SK-N-SH (cell line): ENCODE data around the gene AEBP2. TPM values are rescaled to one million over a fixed set of nuclear protein-coding genes. Genes with fewer than 3 reads are reported as not detected.

Experiments used
- CTCF ChIA-PET: fragments of 300-600, 350-600 bp; formaldehyde crosslinking; extraction: SDS; loops from one replicate; lab custom pipeline; 2021; lab: Yijun Ruan, JAX
- POLR2A ChIA-PET: fragments of 350-600 bp; sonication (Branson Sonifier 250); formaldehyde crosslinking; extraction: SDS; loops from one replicate; lab custom pipeline; 2020; ENCODE audit warnings: antibody characterized with exemption, inconsistent platforms; lab: Yijun Ruan, JAX
- DNase-seq: peaks from one replicate; pipeline ENCODE4 v3.0.0; 2012
- H2AFZ ChIP-seq: fragments of 200-600 bp; sonication (generic); 2 replicates; pipeline ENCODE4 v1.8.1; 2016; ENCODE audit warnings: antibody characterized with exemption, mild to moderate bottlenecking, low read depth
- H3F3A ChIP-seq: fragments of 200-600 bp; sonication (generic); replicated peaks from 2 replicates; pipeline ENCODE3; 2016; ENCODE audit warnings: antibody characterized with exemption, mild to moderate bottlenecking; ENCODE audit not compliant: insufficient read depth
- H3K27ac ChIP-seq, 2 experiments: fragments of 200-500 bp in 1 of 2; fragments of 200-600 bp in 1 of 2; sonication (Bioruptor generic) in 1 of 2; sonication (generic), shearing (Covaris generic) in 1 of 2; 2 replicates each; pipeline versions ENCODE4 v1.5.1 to v1.6.1; 2014 to 2016; ENCODE audit warnings: low read depth in 2 of 2, inconsistent platforms in 1 of 2, low read length in 1 of 2, mild to moderate bottlenecking in 1 of 2, mixed read lengths in 1 of 2
- H3K27me3 ChIP-seq: fragments of 200-600 bp; sonication (generic), shearing (Covaris generic); 2 replicates; pipeline ENCODE4 v1.6.1; 2016; ENCODE audit warnings: mixed run types; ENCODE audit not compliant: insufficient read depth
- H3K36me3 ChIP-seq, 2 experiments: fragments of 200-500 bp in 1 of 2; fragments of 200-600 bp in 1 of 2; sonication (Bioruptor generic) in 1 of 2; sonication (generic) in 1 of 2; replicated peaks in 1 of 2; 2 replicates each; pipeline versions ENCODE3 to v1.5.1; 2014 to 2016; ENCODE audit warnings: low read length in 1 of 2, mild to moderate bottlenecking in 1 of 2; ENCODE audit not compliant: insufficient read depth in 2 of 2, control insufficient read depth in 1 of 2
- H3K4me1 ChIP-seq, 2 experiments: fragments of 200-500 bp in 1 of 2; fragments of 200-600 bp in 1 of 2; sonication (Bioruptor generic) in 1 of 2; sonication (generic), shearing (Covaris generic) in 1 of 2; 2 replicates each; pipeline versions ENCODE4 v1.5.1 to v1.6.1; 2014 to 2016; ENCODE audit warnings: low read depth in 1 of 2, low read length in 1 of 2, mixed run types in 1 of 2; ENCODE audit not compliant: insufficient read depth in 2 of 2, control insufficient read depth in 1 of 2
- H3K4me2 ChIP-seq: fragments of 200-600 bp; sonication (generic), shearing (Covaris generic); 2 replicates; pipeline ENCODE4 v1.6.1; 2017; ENCODE audit warnings: mixed run types
- H3K4me3 ChIP-seq, 2 experiments: fragments of 200-500 bp in 1 of 2; fragments of 200-600 bp in 1 of 2; sonication (Bioruptor generic) in 1 of 2; sonication (generic), shearing (Covaris generic) in 1 of 2; 2 replicates each; pipeline versions ENCODE4 v1.5.1 to v1.8.1; 2014 to 2016; ENCODE audit warnings: low read depth in 2 of 2, inconsistent platforms in 1 of 2, low read length in 1 of 2, mild to moderate bottlenecking in 1 of 2, mixed read lengths in 1 of 2, moderate library complexity in 1 of 2
- H3K79me2 ChIP-seq: fragments of 200-600 bp; sonication (generic); 2 replicates; pipeline ENCODE4 v1.8.1; 2017; ENCODE audit warnings: mild to moderate bottlenecking; ENCODE audit not compliant: insufficient read depth
- H3K9ac ChIP-seq: fragments of 200-600 bp; sonication (generic); 2 replicates; pipeline ENCODE4 v1.6.1; 2017; ENCODE audit warnings: mixed run types
- H3K9me2 ChIP-seq: fragments of 200-600 bp; sonication (generic); 2 replicates; pipeline ENCODE4 v1.6.1; 2017; ENCODE audit warnings: mixed run types
- H3K9me3 ChIP-seq: fragments of 200-600 bp; sonication (generic); 2 replicates; pipeline ENCODE4 v1.6.1; 2017; ENCODE audit warnings: mixed run types, mild to moderate bottlenecking, moderate library complexity
- H4K20me1 ChIP-seq: fragments of 200-600 bp; sonication (generic); 2 replicates; pipeline ENCODE4 v1.6.1; 2017; ENCODE audit warnings: mild to moderate bottlenecking, mixed run types; ENCODE audit not compliant: insufficient read depth
- CTCF ChIP-seq: fragments of 200-600 bp; sonication (generic); IDR thresholded peaks from 2 replicates; pipeline ENCODE4 v1.6.1; 2017; ENCODE audit warnings: antibody characterized with exemption, mild to moderate bottlenecking, moderate library complexity
- ELF1 ChIP-seq: IDR thresholded peaks from 2 replicates; pipeline ENCODE4 v1.4.0; 2012
- EZH2phosphoT487 ChIP-seq: fragments of 200-600 bp; sonication (generic); IDR thresholded peaks from 2 replicates; pipeline ENCODE4 v1.6.1; 2017; ENCODE audit warnings: low read depth, mixed run types, mild to moderate bottlenecking, antibody characterized with exemption, moderate library complexity, borderline replicate concordance
- FOSL2 ChIP-seq: IDR thresholded peaks from 2 replicates; pipeline ENCODE4 v1.4.0; 2012; ENCODE audit warnings: low read depth, mild to moderate bottlenecking, moderate library complexity, borderline replicate concordance
- FOXJ3 ChIP-seq: sonication (generic); formaldehyde crosslinking; IDR thresholded peaks from 2 replicates; pipeline ENCODE4 v1.5.1; 2020; ENCODE audit warnings: mild to moderate bottlenecking, missing genetic modification reagents
- FOXM1 ChIP-seq: IDR thresholded peaks from 2 replicates; pipeline ENCODE4 v1.4.0; 2012; ENCODE audit warnings: low read depth, mild to moderate bottlenecking
- GABPA ChIP-seq: IDR thresholded peaks from 2 replicates; pipeline ENCODE4 v1.4.0; 2012; ENCODE audit warnings: low read depth, mild to moderate bottlenecking
- GATA2 ChIP-seq: sonication (generic); formaldehyde crosslinking; IDR thresholded peaks from 2 replicates; pipeline ENCODE4 v1.5.0; 2020; ENCODE audit warnings: mild to moderate bottlenecking, missing genetic modification reagents
- JUND ChIP-seq: IDR thresholded peaks from 2 replicates; pipeline ENCODE4 v1.4.0; 2012
- MEF2A ChIP-seq: IDR thresholded peaks from 2 replicates; pipeline ENCODE4 v1.4.0; 2012; ENCODE audit warnings: low read depth, borderline replicate concordance
- NFIC ChIP-seq: IDR thresholded peaks from 2 replicates; pipeline ENCODE4 v1.4.0; 2012; ENCODE audit warnings: borderline replicate concordance
- NRF1 ChIP-seq: IDR thresholded peaks from 2 replicates; pipeline ENCODE4 v1.6.1; 2012; ENCODE audit warnings: low read depth, mild to moderate bottlenecking, low read length
- RCOR1 ChIP-seq: fragments of 150-350 bp; IDR thresholded peaks from 2 replicates; pipeline ENCODE4 v1.6.1; 2017; ENCODE audit warnings: antibody characterized with exemption, low read length
- RFX5 ChIP-seq: IDR thresholded peaks from 2 replicates; pipeline ENCODE4 v1.6.1; 2012; ENCODE audit warnings: mild to moderate bottlenecking, improper control_type of control experiment, low read length
- SMC3 ChIP-seq: IDR thresholded peaks from 2 replicates; pipeline ENCODE4 v1.6.1; 2012; ENCODE audit warnings: low read depth, low read length, improper control_type of control experiment
- YY1 ChIP-seq: IDR thresholded peaks from 2 replicates; pipeline ENCODE4 v1.4.0; 2012; ENCODE audit warnings: low read depth, mild to moderate bottlenecking
- WGBS: methylation state at CpG from one replicate; pipeline ENCODE4 v1.1.6; 2017; ENCODE audit warnings: low lambda C conversion rate; 5-methylcytosine and 5-hydroxymethylcytosine counted together
- polyA plus RNA-seq, 3 experiments: library from polyadenylated mRNA; depleted of rRNA; stranded (reverse); fragments of >200 nt; gene quantifications; 2 replicates each; pipeline ENCODE4 v1.2.3, GENCODE V29; 2012
- TF ChIP-seq, protein P1 (sequence below): IDR thresholded peaks from 2 replicates; pipeline ENCODE4; 2012
- TF ChIP-seq, protein P2 (sequence below): IDR thresholded peaks from 2 replicates; pipeline ENCODE4 v1.4.0; 2012; ENCODE audit warnings: low read depth, borderline replicate concordance
- TF ChIP-seq, protein P3 (sequence below): IDR thresholded peaks from 2 replicates; pipeline ENCODE4 v1.6.1; 2012; ENCODE audit warnings: mild to moderate bottlenecking, low read depth, low read length, moderate library complexity

Gene AEBP2
- polyA plus RNA-seq, 1 of the 3 experiments (the other 2 are of a cell fraction) = 10.4 TPM

- Histone ChIP-seq H3K9me3 (no peaks in the 10 kb centered on the region), H3K36me3 (no peaks in the 10 kb centered on the region), H3K27ac (peak overlapping the region in 1 of 2 experiments; percentile 77; a peak in 2 of 4 replicates), H3K9me2 (no peaks in the 10 kb centered on the region), H3F3A (no peaks in the 10 kb centered on the region), H3K4me2 (no peak overlapping the region), H3K79me2 (no peaks in the 10 kb centered on the region), H3K4me1 (peaks cover 12% of the 10 kb centered on the region in 2 experiments; a peak in 3 of 4 replicates), H3K9ac (no peak overlapping the region), H2AFZ (peak overlapping the region; percentile 91; the same call in 1 of the 2 replicates), H3K4me3 (no peak overlapping the region)
- DNase-seq = no peak
- ChIA-PET POLR2A (no interaction called here), CTCF (interaction anchor here (1.3 kb wide), 1 partner anchor 10 kb away, joined by 4 read pairs; no protein-coding TSS in a partner anchor)
- WGBS = 86% methylated on average over 7 of the region's 7 CpGs
- TF ChIP-seq EZH2phosphoT487 (no peak), FOSL2 (no peak), MEF2A (no peak), NFIC (no peak), FOXJ3 (CRISPR knock-in tag) (no peak), RFX5 (no peak), GABPA (no peak), NRF1 (no peak), JUND (no peak), RCOR1 (no peak), FOXM1 (no peak), YY1 (no peak), SMC3 (no peak), CTCF (no peak), ELF1 (no peak), GATA2 (no peak)
- TF ChIP-seq, protein P1, sequence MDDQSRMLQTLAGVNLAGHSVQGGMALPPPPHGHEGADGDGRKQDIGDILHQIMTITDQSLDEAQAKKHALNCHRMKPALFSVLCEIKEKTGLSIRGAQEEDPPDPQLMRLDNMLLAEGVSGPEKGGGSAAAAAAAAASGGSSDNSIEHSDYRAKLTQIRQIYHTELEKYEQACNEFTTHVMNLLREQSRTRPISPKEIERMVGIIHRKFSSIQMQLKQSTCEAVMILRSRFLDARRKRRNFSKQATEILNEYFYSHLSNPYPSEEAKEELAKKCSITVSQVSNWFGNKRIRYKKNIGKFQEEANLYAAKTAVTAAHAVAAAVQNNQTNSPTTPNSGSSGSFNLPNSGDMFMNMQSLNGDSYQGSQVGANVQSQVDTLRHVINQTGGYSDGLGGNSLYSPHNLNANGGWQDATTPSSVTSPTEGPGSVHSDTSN = no peak
- TF ChIP-seq, protein P2, sequence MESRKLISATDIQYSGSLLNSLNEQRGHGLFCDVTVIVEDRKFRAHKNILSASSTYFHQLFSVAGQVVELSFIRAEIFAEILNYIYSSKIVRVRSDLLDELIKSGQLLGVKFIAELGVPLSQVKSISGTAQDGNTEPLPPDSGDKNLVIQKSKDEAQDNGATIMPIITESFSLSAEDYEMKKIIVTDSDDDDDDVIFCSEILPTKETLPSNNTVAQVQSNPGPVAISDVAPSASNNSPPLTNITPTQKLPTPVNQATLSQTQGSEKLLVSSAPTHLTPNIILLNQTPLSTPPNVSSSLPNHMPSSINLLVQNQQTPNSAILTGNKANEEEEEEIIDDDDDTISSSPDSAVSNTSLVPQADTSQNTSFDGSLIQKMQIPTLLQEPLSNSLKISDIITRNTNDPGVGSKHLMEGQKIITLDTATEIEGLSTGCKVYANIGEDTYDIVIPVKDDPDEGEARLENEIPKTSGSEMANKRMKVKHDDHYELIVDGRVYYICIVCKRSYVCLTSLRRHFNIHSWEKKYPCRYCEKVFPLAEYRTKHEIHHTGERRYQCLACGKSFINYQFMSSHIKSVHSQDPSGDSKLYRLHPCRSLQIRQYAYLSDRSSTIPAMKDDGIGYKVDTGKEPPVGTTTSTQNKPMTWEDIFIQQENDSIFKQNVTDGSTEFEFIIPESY = no peak
- TF ChIP-seq, protein P3, sequence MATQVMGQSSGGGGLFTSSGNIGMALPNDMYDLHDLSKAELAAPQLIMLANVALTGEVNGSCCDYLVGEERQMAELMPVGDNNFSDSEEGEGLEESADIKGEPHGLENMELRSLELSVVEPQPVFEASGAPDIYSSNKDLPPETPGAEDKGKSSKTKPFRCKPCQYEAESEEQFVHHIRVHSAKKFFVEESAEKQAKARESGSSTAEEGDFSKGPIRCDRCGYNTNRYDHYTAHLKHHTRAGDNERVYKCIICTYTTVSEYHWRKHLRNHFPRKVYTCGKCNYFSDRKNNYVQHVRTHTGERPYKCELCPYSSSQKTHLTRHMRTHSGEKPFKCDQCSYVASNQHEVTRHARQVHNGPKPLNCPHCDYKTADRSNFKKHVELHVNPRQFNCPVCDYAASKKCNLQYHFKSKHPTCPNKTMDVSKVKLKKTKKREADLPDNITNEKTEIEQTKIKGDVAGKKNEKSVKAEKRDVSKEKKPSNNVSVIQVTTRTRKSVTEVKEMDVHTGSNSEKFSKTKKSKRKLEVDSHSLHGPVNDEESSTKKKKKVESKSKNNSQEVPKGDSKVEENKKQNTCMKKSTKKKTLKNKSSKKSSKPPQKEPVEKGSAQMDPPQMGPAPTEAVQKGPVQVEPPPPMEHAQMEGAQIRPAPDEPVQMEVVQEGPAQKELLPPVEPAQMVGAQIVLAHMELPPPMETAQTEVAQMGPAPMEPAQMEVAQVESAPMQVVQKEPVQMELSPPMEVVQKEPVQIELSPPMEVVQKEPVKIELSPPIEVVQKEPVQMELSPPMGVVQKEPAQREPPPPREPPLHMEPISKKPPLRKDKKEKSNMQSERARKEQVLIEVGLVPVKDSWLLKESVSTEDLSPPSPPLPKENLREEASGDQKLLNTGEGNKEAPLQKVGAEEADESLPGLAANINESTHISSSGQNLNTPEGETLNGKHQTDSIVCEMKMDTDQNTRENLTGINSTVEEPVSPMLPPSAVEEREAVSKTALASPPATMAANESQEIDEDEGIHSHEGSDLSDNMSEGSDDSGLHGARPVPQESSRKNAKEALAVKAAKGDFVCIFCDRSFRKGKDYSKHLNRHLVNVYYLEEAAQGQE = no peak
- TF ChIP-seq, all 33 proteins: peak for 0
- no peaks in the 10 kb centered on the region for H3K27me3 ChIP-seq
- H4K20me1 ChIP-seq = no peaks in the 10 kb centered on the region
Observed at GRCh38 chr12:19410629-19411185, 28.6 kb upstream of the AEBP2 start.
